H9 (cell line): Measurements from ENCODE around the gene JMJD1C. TPM values are rescaled to one million over a fixed set of nuclear protein-coding genes. Genes with fewer than 3 reads are reported as not detected.

Experiments
- DNase-seq: peaks from one replicate; pipeline ENCODE4 v3.0.0-alpha.2; 2017
- H2AFZ ChIP-seq: one replicate; pipeline ENCODE4 v1.6.1; 2013; ENCODE audit warnings: mild to moderate bottlenecking, low read length, control low read depth, moderate library complexity
- H2AK5ac ChIP-seq: 2 replicates; pipeline ENCODE4 v1.6.1; 2013; ENCODE audit warnings: low read length, control low read depth, mixed read lengths; ENCODE audit not compliant: insufficient read length
- H2BK120ac ChIP-seq: one replicate; pipeline ENCODE4 v1.6.1; 2013; ENCODE audit warnings: low read depth, mild to moderate bottlenecking, low read length, control low read depth, inconsistent platforms; ENCODE audit not compliant: poor library complexity, severe bottlenecking
- H2BK12ac ChIP-seq: 2 replicates; pipeline ENCODE4 v1.6.1; 2013; ENCODE audit warnings: low read length, control low read depth, mixed read lengths, low read depth; ENCODE audit not compliant: insufficient read length
- H2BK15ac ChIP-seq: 2 replicates; pipeline ENCODE4 v1.6.1; 2013; ENCODE audit warnings: low read depth, low read length, control low read depth
- H2BK20ac ChIP-seq: one replicate; pipeline ENCODE4 v1.6.1; 2013; ENCODE audit warnings: low read depth, mild to moderate bottlenecking, low read length, control low read depth, inconsistent platforms; ENCODE audit not compliant: poor library complexity, severe bottlenecking
- H2BK5ac ChIP-seq: 2 replicates; pipeline ENCODE4 v1.6.1; 2013; ENCODE audit warnings: low read length, control low read depth, mixed read lengths; ENCODE audit not compliant: insufficient read length
- H3K14ac ChIP-seq: 2 replicates; pipeline ENCODE4 v1.6.1; 2013; ENCODE audit warnings: low read length, control low read depth; ENCODE audit not compliant: insufficient read depth
- H3K18ac ChIP-seq: 2 replicates; pipeline ENCODE4 v1.6.1; 2013; ENCODE audit warnings: low read depth, mild to moderate bottlenecking, mixed read lengths, low read length, control low read depth; ENCODE audit not compliant: insufficient read length
- H3K23ac ChIP-seq: 2 replicates; pipeline ENCODE4 v1.6.1; 2013; ENCODE audit warnings: low read length, control low read depth, mixed read lengths, low read depth; ENCODE audit not compliant: insufficient read length
- H3K23me2 ChIP-seq: 2 replicates; pipeline ENCODE4 v1.6.1; 2013; ENCODE audit warnings: low read depth, mild to moderate bottlenecking, mixed read lengths, low read length, control low read depth; ENCODE audit not compliant: insufficient read length, poor library complexity, severe bottlenecking
- H3K27ac ChIP-seq: 2 replicates; pipeline ENCODE4 v1.5.1; 2013; ENCODE audit warnings: low read length, control low read depth, mixed read lengths, low read depth; ENCODE audit not compliant: insufficient read length
- H3K27me3 ChIP-seq: 2 replicates; pipeline ENCODE4 v1.6.1; 2013; ENCODE audit warnings: low read length, control low read depth, inconsistent platforms; ENCODE audit not compliant: insufficient read depth
- H3K4ac ChIP-seq: 2 replicates; pipeline ENCODE4 v1.6.1; 2013; ENCODE audit warnings: low read depth, mild to moderate bottlenecking, control low read depth, inconsistent platforms, low read length, moderate library complexity
- H3K4me1 ChIP-seq: 2 replicates; pipeline ENCODE4 v1.6.1; 2013; ENCODE audit warnings: low read length, control low read depth, inconsistent platforms; ENCODE audit not compliant: insufficient read depth
- H3K4me2 ChIP-seq: 2 replicates; pipeline ENCODE4 v1.6.1; 2013; ENCODE audit warnings: low read length, control low read depth, mixed read lengths; ENCODE audit not compliant: insufficient read length, insufficient read depth
- H3K56ac ChIP-seq: 2 replicates; pipeline ENCODE4 v1.6.1; 2013; ENCODE audit warnings: low read depth, mild to moderate bottlenecking, mixed read lengths, low read length, control low read depth; ENCODE audit not compliant: insufficient read length
- H3K79me1 ChIP-seq: 2 replicates; pipeline ENCODE4 v1.6.1; 2013; ENCODE audit warnings: low read depth, mild to moderate bottlenecking, moderate library complexity, low read length, control low read depth, inconsistent platforms; ENCODE audit not compliant: insufficient read depth, poor library complexity, severe bottlenecking
- H3K79me2 ChIP-seq: 2 replicates; pipeline ENCODE4 v1.6.1; 2013; ENCODE audit warnings: low read length, control low read depth, inconsistent platforms; ENCODE audit not compliant: insufficient read depth
- H3K9ac ChIP-seq: 2 replicates; pipeline ENCODE4 v1.6.1; 2013; ENCODE audit warnings: low read length, control low read depth, mixed read lengths; ENCODE audit not compliant: insufficient read length; ENCODE audit errors: extremely low read depth
- H3K9me3 ChIP-seq: one replicate; pipeline ENCODE4 v1.6.1; 2013; ENCODE audit warnings: low read depth, low read length, inconsistent platforms; ENCODE audit not compliant: control insufficient read depth
- H3T11ph ChIP-seq: one replicate; pipeline ENCODE4 v1.6.1; 2013; ENCODE audit warnings: mild to moderate bottlenecking, low read length, control low read depth, inconsistent platforms
- H4K20me1 ChIP-seq: one replicate; pipeline ENCODE4 v1.6.1; 2013; ENCODE audit not compliant: control insufficient read depth, insufficient read length, insufficient read depth
- H4K5ac ChIP-seq: 2 replicates; pipeline ENCODE4 v1.6.1; 2013; ENCODE audit warnings: low read depth, mild to moderate bottlenecking, mixed read lengths, low read length, control low read depth; ENCODE audit not compliant: insufficient read length
- H4K8ac ChIP-seq: replicated peaks from 2 replicates; pipeline ENCODE4 v1.6.1; 2013; ENCODE audit warnings: low read length, control low read depth, mixed read lengths, low read depth; ENCODE audit not compliant: insufficient read length
- H4K91ac ChIP-seq: 2 replicates; pipeline ENCODE4 v1.6.1; 2013; ENCODE audit warnings: low read depth, mild to moderate bottlenecking, moderate library complexity, mixed read lengths, low read length, control low read depth; ENCODE audit not compliant: insufficient read length
- H3K27ac Mint-ChIP-seq, 3 experiments: 2 replicates in 2 of 3; 3 replicates in 1 of 3; pipeline ENCODE4 v1.8.0; 2020 to 2021; ENCODE audit warnings: mixed read lengths in 3 of 3, mild to moderate bottlenecking in 1 of 3, moderate library complexity in 1 of 3
- H3K27me3 Mint-ChIP-seq: 2 replicates; pipeline ENCODE4 v1.8.0; 2021; ENCODE audit warnings: low read depth, mild to moderate bottlenecking, moderate library complexity, mixed read lengths
- H3K36me3 Mint-ChIP-seq, 3 experiments: 2 replicates in 2 of 3; 3 replicates in 1 of 3; pipeline ENCODE4 v1.8.0; 2020 to 2021; ENCODE audit warnings: low read depth in 3 of 3, mixed read lengths in 3 of 3; ENCODE audit not compliant: insufficient read depth in 1 of 3
- H3K4me1 Mint-ChIP-seq, 2 experiments: 2 replicates each; pipeline ENCODE4 v1.8.0; 2020; ENCODE audit warnings: mixed read lengths in 2 of 2
- H3K4me3 Mint-ChIP-seq, 2 experiments: 2 replicates in 1 of 2; 3 replicates in 1 of 2; pipeline ENCODE4 v1.8.0; 2020 to 2021; ENCODE audit warnings: mild to moderate bottlenecking in 2 of 2, mixed read lengths in 2 of 2, moderate library complexity in 1 of 2
- H3K9me3 Mint-ChIP-seq, 2 experiments: 2 replicates in 1 of 2; 3 replicates in 1 of 2; pipeline ENCODE4 v1.8.0; 2020; ENCODE audit warnings: mild to moderate bottlenecking in 2 of 2, mixed read lengths in 2 of 2, moderate library complexity in 1 of 2
- CTCF ChIP-seq: fragments of 200-600 bp; sonication (generic); conservative IDR thresholded peaks from 3 replicates; pipeline ENCODE4 v1.8.0; 2021; ENCODE audit warnings: antibody characterized with exemption, mild to moderate bottlenecking
- WGBS: extraction: QIAGEN DNeasy Blood & Tissue Kit; methylation state at CpG from one replicate; pipeline ENCODE4 v1.1.7; 2013; ENCODE audit warnings: missing lambda C conversion rate, low lambda C conversion rate, mixed read lengths; ENCODE audit not compliant: insufficient read length; ENCODE audit errors: extremely low coverage; 5-methylcytosine and 5-hydroxymethylcytosine counted together
- total RNA-seq: library from RNA; stranded (reverse); gene quantifications from 2 replicates; pipeline ENCODE4 v1.2.1, GENCODE V29; 2021

The JMJD1C gene
- total RNA-seq, 1 experiment from 2014 or later: 200 TPM

GRCh38 chr10:63480237-63480636 is 14.5 kb upstream of the JMJD1C start:
- no peak overlapping the region for H2BK5ac ChIP-seq
- no peaks in the 10 kb centered on the region for H4K20me1 ChIP-seq
- H3K27me3 ChIP-seq: no peaks in the 10 kb centered on the region
- Mint-ChIP-seq H3K27me3 (no peaks in the 10 kb centered on the region), H3K9me3 (no peaks in the 10 kb centered on the region), H3K4me3 (no peak overlapping the region), H3K27ac (no peak overlapping the region), H3K36me3 (no peaks in the 10 kb centered on the region), H3K4me1 (peaks cover 39 to 47% of the 10 kb centered on the region in 2 experiments)
- H2BK120ac ChIP-seq: no peak overlapping the region
- H3K27ac ChIP-seq: peak overlapping the region; percentile 23
- H3K56ac ChIP-seq: no peak overlapping the region
- no peak overlapping the region for H2BK20ac ChIP-seq
- H3K79me1 ChIP-seq: peaks cover 6% of the 10 kb centered on the region
- no peak overlapping the region for H2AFZ ChIP-seq
- H3K4me1 ChIP-seq: no peaks in the 10 kb centered on the region
- H3K9me3 ChIP-seq: no peaks in the 10 kb centered on the region
- WGBS: no CpG with 5 or more reads among the region's 5 CpGs
- no peak overlapping the region for H2BK12ac ChIP-seq
- H3K9ac ChIP-seq: no peak overlapping the region
- H4K8ac ChIP-seq: no peak overlapping the region
- no peak overlapping the region for H3K4ac ChIP-seq
- no peak overlapping the region for H3K18ac ChIP-seq
- H3K23me2 ChIP-seq: no peaks in the 10 kb centered on the region
- H3K79me2 ChIP-seq: peaks cover 9% of the 10 kb centered on the region; the same call in 1 of the 2 replicates
- H3K14ac ChIP-seq: no peak overlapping the region
- H3K23ac ChIP-seq: no peak overlapping the region
- no peak for TF ChIP-seq CTCF
- no peak overlapping the region for H2BK15ac ChIP-seq
- no peak overlapping the region for H3K4me2 ChIP-seq
- H2AK5ac ChIP-seq: no peak overlapping the region
- no peak overlapping the region for H4K91ac ChIP-seq
- no peak for DNase-seq
- no peak overlapping the region for H4K5ac ChIP-seq
- no peak overlapping the region for H3T11ph ChIP-seq
